Endothelial cell of umbilical vein (primary cell): ENCODE data around the gene RBMS3. TPM values are rescaled to one million over a fixed set of nuclear protein-coding genes. Genes with fewer than 3 reads are reported as not detected.

ENCODE experiments used
- BruUV-seq: library from RNA; stranded (reverse); fragments of 400-500 nt; replicated peaks from 2 replicates; lab custom pipeline; 2021; lab: Mats Ljungman, UMichigan
- CTCF ChIA-PET: fragments of 300-600, 350-600 bp; sonication (Branson Sonifier 250); formaldehyde crosslinking; loops from one replicate; lab custom pipeline; 2021; ENCODE audit warnings: antibody characterized with exemption, inconsistent platforms; lab: Charles Lee
- POLR2A ChIA-PET: fragments of 300-600, 350-600 bp; sonication (Branson Sonifier 250); formaldehyde crosslinking; loops from one replicate; lab custom pipeline; 2021; ENCODE audit warnings: antibody characterized with exemption, inconsistent platforms; lab: Charles Lee
- DNase-seq: peaks from one replicate; pipeline ENCODE4 v3.0.0-alpha.2; 2011; ENCODE audit warnings: low read depth, low spot score
- FAIRE-seq: peaks from 2 replicates; lab custom pipeline; 2011; peaks lifted over from hg19 to GRCh38; lab: Jason Lieb, UNC
- H2AFZ ChIP-seq: 2 replicates; pipeline ENCODE4 v1.6.0; 2012; ENCODE audit warnings: low read depth, low read length, control low read depth, inconsistent platforms
- H3K27ac ChIP-seq: 2 replicates; pipeline ENCODE4 v1.5.1; 2011; ENCODE audit warnings: low read depth, mild to moderate bottlenecking, control low read depth, low read length, moderate library complexity; ENCODE audit not compliant: insufficient read depth
- H3K27me3 ChIP-seq, 2 experiments: 2 replicates each; pipeline versions ENCODE4 v1.6.0 to v1.6.1; 2011; ENCODE audit warnings: low read length in 2 of 2, mixed read lengths in 1 of 2; ENCODE audit not compliant: control insufficient read depth in 2 of 2, insufficient read depth in 2 of 2
- H3K36me3 ChIP-seq, 2 experiments: 2 replicates in 1 of 2; 3 replicates in 1 of 2; pipeline ENCODE4 v1.5.1; 2011; ENCODE audit warnings: low read length in 2 of 2, mild to moderate bottlenecking in 1 of 2, moderate library complexity in 1 of 2; ENCODE audit not compliant: control insufficient read depth in 2 of 2, insufficient read depth in 2 of 2; ENCODE audit errors: extremely low read depth in 1 of 2
- H3K4me1 ChIP-seq: 3 replicates; pipeline ENCODE4 v1.5.1; 2011; ENCODE audit warnings: mild to moderate bottlenecking, low read length; ENCODE audit not compliant: control insufficient read depth, insufficient read depth; ENCODE audit errors: extremely low read depth
- H3K4me2 ChIP-seq: 2 replicates; pipeline ENCODE4 v1.6.1; 2011; ENCODE audit warnings: low read length, control low read depth, mixed read lengths; ENCODE audit not compliant: insufficient read depth
- H3K4me3 ChIP-seq, 3 experiments: fragments of 200-600 bp in 1 of 3; sonication (generic), shearing (Covaris generic) in 1 of 3; replicated peaks in 1 of 3; 2 replicates each; pipeline ENCODE4 v1.5.1; 2011 to 2016; ENCODE audit warnings: control low read depth in 3 of 3, low read length in 3 of 3, mild to moderate bottlenecking in 2 of 3, inconsistent platforms in 1 of 3, low read depth in 1 of 3, moderate library complexity in 1 of 3; ENCODE audit not compliant: insufficient read depth in 1 of 3
- H3K79me2 ChIP-seq: 2 replicates; pipeline ENCODE4 v1.6.0; 2012; ENCODE audit warnings: low read length, inconsistent platforms; ENCODE audit not compliant: control insufficient read depth, insufficient read depth
- H3K9ac ChIP-seq: replicated peaks from 2 replicates; pipeline ENCODE3; 2011; ENCODE audit warnings: low read length, control low read depth; ENCODE audit not compliant: insufficient read depth; ENCODE audit errors: extremely low read depth
- H3K9me1 ChIP-seq: replicated peaks from 3 replicates; pipeline ENCODE4 v1.6.0; 2011; ENCODE audit warnings: mild to moderate bottlenecking, low read length; ENCODE audit not compliant: control insufficient read depth, insufficient read depth; ENCODE audit errors: extremely low read depth
- H3K9me3 ChIP-seq: replicated peaks from 2 replicates; pipeline ENCODE4 v1.5.1; 2012; ENCODE audit warnings: low read length, inconsistent platforms; ENCODE audit not compliant: control insufficient read depth, insufficient read depth
- H4K20me1 ChIP-seq: replicated peaks from 2 replicates; pipeline ENCODE3; 2011; ENCODE audit warnings: mild to moderate bottlenecking, low read length; ENCODE audit not compliant: control insufficient read depth, insufficient read depth; ENCODE audit errors: extremely low read depth
- EZH2 ChIP-seq: IDR thresholded peaks from 2 replicates; pipeline ENCODE4 v1.6.1; 2012; ENCODE audit warnings: borderline replicate concordance, low read depth, mild to moderate bottlenecking, moderate library complexity, low read length, inconsistent platforms; ENCODE audit not compliant: severe bottlenecking
- FOS ChIP-seq: IDR thresholded peaks from 2 replicates; pipeline ENCODE4 v1.6.1; 2011; ENCODE audit warnings: mild to moderate bottlenecking, low read length, moderate library complexity, borderline replicate concordance; ENCODE audit not compliant: insufficient read depth
- GATA2 ChIP-seq: IDR thresholded peaks from 2 replicates; pipeline ENCODE4 v1.7.0; 2011; ENCODE audit warnings: low read depth, mild to moderate bottlenecking, moderate library complexity, mixed read lengths, low read length; ENCODE audit not compliant: insufficient read length, insufficient read depth
- JUN ChIP-seq: IDR thresholded peaks from 2 replicates; pipeline ENCODE4 v1.6.1; 2011; ENCODE audit warnings: borderline replicate concordance, low read depth; ENCODE audit not compliant: insufficient read length, insufficient read depth
- MAX ChIP-seq: IDR thresholded peaks from 2 replicates; pipeline ENCODE4 v1.6.1; 2011; ENCODE audit not compliant: insufficient read depth, insufficient read length
- MYC ChIP-seq: IDR thresholded peaks from one replicate; pipeline ENCODE4 v1.6.1; 2011; ENCODE audit warnings: mild to moderate bottlenecking, low read depth, low read length
- POLR2A ChIP-seq: IDR thresholded peaks from 2 replicates; pipeline ENCODE4 v1.6.1; 2012; ENCODE audit warnings: low read depth, mild to moderate bottlenecking, control low read depth, low read length
- POLR2AphosphoS5 ChIP-seq: IDR thresholded peaks from 2 replicates; pipeline ENCODE4 v1.6.1; 2012; ENCODE audit warnings: low read depth, mild to moderate bottlenecking, control low read depth, low read length, moderate library complexity; ENCODE audit not compliant: insufficient read depth
- dilution Hi-C: fragments of 300-500 bp; cut with MboI; formaldehyde crosslinking; loops from one replicate; pipeline ENCODE4 v1.15.0; 2019; ENCODE audit warnings: low sequenced_read_pairs; ENCODE audit not compliant: extremely low pct_ligation_motif_present
- intact Hi-C: fragments of 100-400 bp; cut with micrococcal nuclease; formaldehyde crosslinking; loops from one replicate; pipeline ENCODE4 v1.10.0; 2022
- polyA plus RNA-seq, 4 experiments: library from polyadenylated mRNA; depleted of rRNA in 3 of 4; stranded (reverse) in 3 of 4; unstranded in 1 of 4; fragments of >200 nt; gene quantifications; 2 replicates each; pipeline versions ENCODE4 v1.2.1 to v1.2.3, GENCODE V29; 2011 to 2012; ENCODE audit warnings: missing spikeins in 1 of 4
- total RNA-seq: library from RNA; stranded (reverse); gene quantifications from 2 replicates; pipeline ENCODE4 v1.2.3, GENCODE V29; 2021
- TF ChIP-seq, protein P1 (sequence below), 2 donors: IDR thresholded peaks; 1 replicate in 1 of 2; 2 replicates in 1 of 2; pipeline ENCODE4 v1.5.1; 2011; ENCODE audit warnings: low read length in 2 of 2, mild to moderate bottlenecking in 2 of 2, moderate library complexity in 2 of 2, control low read depth in 1 of 2, inconsistent platforms in 1 of 2, low read depth in 1 of 2; ENCODE audit not compliant: insufficient read depth in 1 of 2; ENCODE audit errors: extremely low read depth in 1 of 2

RBMS3 gene
- total and polyA plus RNA-seq, 2 donors (not counting 3 experiments of a cell fraction or from before 2014, with no cell fraction given) = 13.6 to 42.3 TPM

DNA sequence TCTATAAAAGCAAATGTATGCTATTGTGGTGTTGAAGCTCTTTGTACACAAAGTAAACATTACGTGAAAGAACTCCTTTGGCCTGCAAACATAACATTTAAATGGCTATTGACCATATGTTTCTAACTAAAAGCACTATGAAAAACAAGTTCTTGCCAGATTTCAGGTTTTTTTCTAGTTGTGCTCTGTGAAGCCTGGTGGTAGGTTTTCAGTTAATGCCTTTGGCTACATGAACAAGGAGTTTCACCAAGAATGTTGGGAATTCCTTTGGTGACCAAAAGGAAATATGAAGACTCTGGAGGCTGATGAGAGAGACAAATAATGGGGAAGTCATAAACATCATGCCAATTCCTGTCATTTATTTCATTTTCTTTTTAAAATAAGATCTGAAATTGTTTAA is 66.0 kb downstream of the RBMS3 start:
- dilution Hi-C loops = no loop called here
- TF ChIP-seq FOS (no peak), EZH2 (no peak), GATA2 (no peak), POLR2A (no peak), JUN (no peak), MAX (no peak), MYC (no peak), POLR2AphosphoS5 (no peak)
- TF ChIP-seq, protein P1, sequence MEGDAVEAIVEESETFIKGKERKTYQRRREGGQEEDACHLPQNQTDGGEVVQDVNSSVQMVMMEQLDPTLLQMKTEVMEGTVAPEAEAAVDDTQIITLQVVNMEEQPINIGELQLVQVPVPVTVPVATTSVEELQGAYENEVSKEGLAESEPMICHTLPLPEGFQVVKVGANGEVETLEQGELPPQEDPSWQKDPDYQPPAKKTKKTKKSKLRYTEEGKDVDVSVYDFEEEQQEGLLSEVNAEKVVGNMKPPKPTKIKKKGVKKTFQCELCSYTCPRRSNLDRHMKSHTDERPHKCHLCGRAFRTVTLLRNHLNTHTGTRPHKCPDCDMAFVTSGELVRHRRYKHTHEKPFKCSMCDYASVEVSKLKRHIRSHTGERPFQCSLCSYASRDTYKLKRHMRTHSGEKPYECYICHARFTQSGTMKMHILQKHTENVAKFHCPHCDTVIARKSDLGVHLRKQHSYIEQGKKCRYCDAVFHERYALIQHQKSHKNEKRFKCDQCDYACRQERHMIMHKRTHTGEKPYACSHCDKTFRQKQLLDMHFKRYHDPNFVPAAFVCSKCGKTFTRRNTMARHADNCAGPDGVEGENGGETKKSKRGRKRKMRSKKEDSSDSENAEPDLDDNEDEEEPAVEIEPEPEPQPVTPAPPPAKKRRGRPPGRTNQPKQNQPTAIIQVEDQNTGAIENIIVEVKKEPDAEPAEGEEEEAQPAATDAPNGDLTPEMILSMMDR (IDR thresholded peaks at IDR 0.05; ENCODE audit: extremely low read depth in 1 of 2, insufficient read depth in 1 of 2, low read depth in 1 of 2, low read length in 2 of 2) = no peak
- no peak for DNase-seq

More for the DNA sequence above, 66.0 kb downstream of the RBMS3 start:
- Histone ChIP-seq H3K9me3 (no peaks in the 10 kb centered on the region), H2AFZ (no peak overlapping the region), H3K4me3 (no peak overlapping the region), H3K36me3 (no peaks in the 10 kb centered on the region), H3K4me1 (peaks cover 5% of the 10 kb centered on the region), H3K9me1 (no peaks in the 10 kb centered on the region), H3K9ac (no peak overlapping the region), H3K27ac (no peak overlapping the region), H3K4me2 (no peak overlapping the region), H3K79me2 (peaks cover 24% of the 10 kb centered on the region), H4K20me1 (no peaks in the 10 kb centered on the region), H3K27me3 (no peaks in the 10 kb centered on the region)
- ChIA-PET POLR2A (no interaction called here), CTCF (no interaction called here)
- no peak for FAIRE-seq
- BruUV-seq = no TSS peak
- intact Hi-C loops = no loop called here
